ENCODE measurements around the gene DIRAS1.

DNA sequence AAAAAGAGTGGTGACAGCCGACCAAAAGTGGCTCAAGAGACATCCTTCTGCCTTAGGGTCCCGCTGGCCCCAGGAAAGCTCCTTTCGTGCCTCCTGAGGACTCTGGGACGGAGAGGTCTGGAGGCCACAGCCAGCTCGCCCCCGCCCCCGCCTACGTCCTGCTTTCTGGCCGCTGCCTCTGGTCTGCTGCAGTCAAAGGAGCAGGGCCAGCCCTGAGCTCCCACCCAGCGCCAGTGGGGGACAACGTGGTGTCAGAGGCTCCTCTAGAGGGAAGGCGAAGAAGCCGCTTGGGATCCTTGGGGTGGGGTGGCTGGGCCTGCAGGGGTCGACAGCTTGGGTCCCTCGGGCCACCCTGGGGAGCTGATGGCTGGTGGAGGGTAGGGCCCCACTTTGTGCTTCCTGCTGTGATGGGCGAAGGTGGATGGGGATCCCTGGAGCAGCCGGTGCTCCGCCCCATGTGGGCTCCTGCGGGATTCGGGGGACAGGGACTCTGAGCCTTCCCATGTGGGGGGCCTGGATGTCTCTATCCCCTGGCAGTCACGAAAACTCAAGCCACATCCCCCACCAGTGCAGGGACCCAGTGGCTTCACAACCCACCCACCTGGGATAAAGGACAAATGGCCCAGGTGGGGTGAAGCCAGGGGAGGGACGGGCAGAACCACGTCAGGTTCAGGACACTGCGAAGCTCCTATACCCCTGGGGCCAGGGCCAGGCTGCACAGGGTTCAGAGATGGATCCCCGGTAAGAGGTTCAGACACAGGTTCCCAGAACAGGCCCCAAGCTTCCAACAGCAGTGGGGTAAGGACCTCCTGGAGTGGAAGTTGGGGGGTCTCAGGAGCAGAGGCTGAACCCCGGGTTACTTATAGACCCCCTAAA, 9.0 kb upstream of the DIRAS1 start:
- TF ChIP-seq, protein P1, sequence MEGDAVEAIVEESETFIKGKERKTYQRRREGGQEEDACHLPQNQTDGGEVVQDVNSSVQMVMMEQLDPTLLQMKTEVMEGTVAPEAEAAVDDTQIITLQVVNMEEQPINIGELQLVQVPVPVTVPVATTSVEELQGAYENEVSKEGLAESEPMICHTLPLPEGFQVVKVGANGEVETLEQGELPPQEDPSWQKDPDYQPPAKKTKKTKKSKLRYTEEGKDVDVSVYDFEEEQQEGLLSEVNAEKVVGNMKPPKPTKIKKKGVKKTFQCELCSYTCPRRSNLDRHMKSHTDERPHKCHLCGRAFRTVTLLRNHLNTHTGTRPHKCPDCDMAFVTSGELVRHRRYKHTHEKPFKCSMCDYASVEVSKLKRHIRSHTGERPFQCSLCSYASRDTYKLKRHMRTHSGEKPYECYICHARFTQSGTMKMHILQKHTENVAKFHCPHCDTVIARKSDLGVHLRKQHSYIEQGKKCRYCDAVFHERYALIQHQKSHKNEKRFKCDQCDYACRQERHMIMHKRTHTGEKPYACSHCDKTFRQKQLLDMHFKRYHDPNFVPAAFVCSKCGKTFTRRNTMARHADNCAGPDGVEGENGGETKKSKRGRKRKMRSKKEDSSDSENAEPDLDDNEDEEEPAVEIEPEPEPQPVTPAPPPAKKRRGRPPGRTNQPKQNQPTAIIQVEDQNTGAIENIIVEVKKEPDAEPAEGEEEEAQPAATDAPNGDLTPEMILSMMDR (IDR thresholded peaks at IDR 0.05; ENCODE audit: insufficient read depth, low read length): no peak
- TF ChIP-seq POLR2AphosphoS5 (IDR thresholded peaks at IDR 0.05; ENCODE audit: low read depth): no peak

Data from HL-60 (cell line).